Choroid plexus epithelial cell (primary cell): ENCODE data around the gene ING5.

Experiments
- DNase-seq: peaks from one replicate; pipeline ENCODE4 v3.0.0-alpha.2; 2010; ENCODE audit warnings: low read depth
- H3K4me3 ChIP-seq: 2 replicates; pipeline ENCODE4 v1.5.1; 2011; ENCODE audit warnings: low read depth, mild to moderate bottlenecking, control low read depth, low read length, moderate library complexity
- TF ChIP-seq, protein P1 (sequence below): conservative IDR thresholded peaks from 2 replicates; pipeline ENCODE4 v1.5.1; 2011; ENCODE audit warnings: low read depth, mild to moderate bottlenecking, control low read depth, inconsistent platforms, low read length, moderate library complexity

ING5 gene

DNA sequence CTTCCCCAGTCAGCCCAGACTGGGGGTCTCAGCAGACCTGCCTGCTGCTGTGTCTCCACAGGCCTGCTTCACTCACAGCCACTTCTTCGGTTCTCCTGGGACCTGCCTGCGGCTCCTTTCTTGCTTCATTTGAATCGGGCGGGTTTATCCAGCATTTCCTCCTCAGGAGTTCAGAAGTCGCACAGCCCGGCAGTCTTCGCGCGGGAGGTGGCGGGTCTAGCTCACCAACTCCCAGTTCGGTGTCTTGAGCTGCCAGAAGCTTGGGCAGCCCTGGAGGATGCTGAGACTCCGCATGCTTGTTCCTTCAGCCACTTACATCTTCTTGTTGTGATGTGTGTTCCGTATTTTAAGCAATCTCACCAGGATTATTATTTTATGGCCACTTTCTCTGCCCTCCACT lies 43.4 kb downstream of the ING5 start:
- DNase-seq: peak; percentile 29
- TF ChIP-seq, protein P1, sequence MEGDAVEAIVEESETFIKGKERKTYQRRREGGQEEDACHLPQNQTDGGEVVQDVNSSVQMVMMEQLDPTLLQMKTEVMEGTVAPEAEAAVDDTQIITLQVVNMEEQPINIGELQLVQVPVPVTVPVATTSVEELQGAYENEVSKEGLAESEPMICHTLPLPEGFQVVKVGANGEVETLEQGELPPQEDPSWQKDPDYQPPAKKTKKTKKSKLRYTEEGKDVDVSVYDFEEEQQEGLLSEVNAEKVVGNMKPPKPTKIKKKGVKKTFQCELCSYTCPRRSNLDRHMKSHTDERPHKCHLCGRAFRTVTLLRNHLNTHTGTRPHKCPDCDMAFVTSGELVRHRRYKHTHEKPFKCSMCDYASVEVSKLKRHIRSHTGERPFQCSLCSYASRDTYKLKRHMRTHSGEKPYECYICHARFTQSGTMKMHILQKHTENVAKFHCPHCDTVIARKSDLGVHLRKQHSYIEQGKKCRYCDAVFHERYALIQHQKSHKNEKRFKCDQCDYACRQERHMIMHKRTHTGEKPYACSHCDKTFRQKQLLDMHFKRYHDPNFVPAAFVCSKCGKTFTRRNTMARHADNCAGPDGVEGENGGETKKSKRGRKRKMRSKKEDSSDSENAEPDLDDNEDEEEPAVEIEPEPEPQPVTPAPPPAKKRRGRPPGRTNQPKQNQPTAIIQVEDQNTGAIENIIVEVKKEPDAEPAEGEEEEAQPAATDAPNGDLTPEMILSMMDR: no peak
- H3K4me3 ChIP-seq: no peak overlapping the region

DNA sequence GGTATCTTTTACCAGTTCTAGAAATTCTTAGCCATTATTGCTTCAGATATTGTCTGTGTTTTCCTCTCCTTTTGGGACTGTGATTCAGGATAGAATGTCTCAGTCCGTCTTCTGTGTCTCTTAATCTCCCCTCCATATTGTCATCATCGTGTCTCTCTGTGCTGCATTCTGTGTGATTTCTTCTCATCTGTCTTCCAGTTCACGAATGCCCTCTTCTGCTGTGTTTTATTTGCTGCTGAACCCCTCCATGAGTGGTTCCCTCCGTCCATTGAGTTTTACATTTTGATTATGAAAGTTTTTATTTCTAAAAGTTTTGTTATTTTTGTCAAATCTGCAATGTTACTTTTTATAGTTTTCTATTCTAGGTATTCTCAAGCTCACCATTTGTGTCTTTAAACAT lies 44.2 kb downstream of the ING5 start:
- DNase-seq: no peak
- TF ChIP-seq, protein P1: no peak
- H3K4me3 ChIP-seq: no peak overlapping the region

DNA sequence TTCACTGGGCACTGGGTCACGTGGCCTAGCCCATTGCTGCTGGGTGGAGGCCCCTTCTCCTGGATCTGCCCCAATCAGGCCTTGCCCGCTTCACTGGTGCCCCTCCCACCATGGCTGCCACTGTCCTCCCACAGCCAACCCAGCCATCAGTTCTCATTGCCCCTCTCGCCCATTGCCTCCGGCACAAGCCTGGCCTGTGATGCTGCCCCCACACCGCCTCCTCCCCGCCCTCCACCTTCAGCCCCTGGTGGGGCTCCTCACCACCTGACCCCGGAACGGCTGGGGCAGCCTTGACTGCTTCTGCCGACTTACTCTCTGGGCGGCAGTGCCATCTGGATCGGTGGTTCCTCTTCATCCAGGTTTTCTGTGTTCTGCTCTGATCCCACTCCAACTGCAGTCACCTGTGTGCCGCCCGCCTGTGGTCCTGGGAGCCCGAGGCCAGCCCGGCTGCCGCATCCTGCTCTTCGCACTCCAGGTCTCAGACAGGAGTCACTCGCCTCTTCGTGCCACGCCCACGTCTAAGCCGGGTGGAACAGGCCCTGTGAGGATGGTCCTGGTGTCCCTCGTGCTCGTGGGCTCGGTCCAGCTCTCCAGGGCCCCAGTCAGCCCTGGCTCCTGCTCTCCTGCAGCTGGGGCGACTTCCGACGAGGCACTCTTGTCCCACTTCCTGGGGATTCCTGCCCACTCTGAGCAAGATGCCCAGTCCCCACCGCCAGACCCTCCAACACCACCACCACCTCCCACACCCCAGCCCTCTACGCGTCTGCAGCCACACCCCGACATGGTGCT lies 46.8 kb downstream of the ING5 start:
- no peak for DNase-seq
- H3K4me3 ChIP-seq: no peak overlapping the region
- TF ChIP-seq, protein P1: no peak

GRCh38 chr2:241750076-241750840 lies 48.4 kb downstream of the ING5 start:
- TF ChIP-seq, protein P1: no peak
- DNase-seq: no peak

GRCh38 chr2:241751152-241751551 lies 49.3 kb downstream of the ING5 start:
- DNase-seq: no peak
- TF ChIP-seq, protein P1: no peak
- no peak overlapping the region for H3K4me3 ChIP-seq

More at GRCh38 chr2:241750076-241750840, 48.4 kb downstream of the ING5 start:
- no peak overlapping the region for H3K4me3 ChIP-seq

DNA sequence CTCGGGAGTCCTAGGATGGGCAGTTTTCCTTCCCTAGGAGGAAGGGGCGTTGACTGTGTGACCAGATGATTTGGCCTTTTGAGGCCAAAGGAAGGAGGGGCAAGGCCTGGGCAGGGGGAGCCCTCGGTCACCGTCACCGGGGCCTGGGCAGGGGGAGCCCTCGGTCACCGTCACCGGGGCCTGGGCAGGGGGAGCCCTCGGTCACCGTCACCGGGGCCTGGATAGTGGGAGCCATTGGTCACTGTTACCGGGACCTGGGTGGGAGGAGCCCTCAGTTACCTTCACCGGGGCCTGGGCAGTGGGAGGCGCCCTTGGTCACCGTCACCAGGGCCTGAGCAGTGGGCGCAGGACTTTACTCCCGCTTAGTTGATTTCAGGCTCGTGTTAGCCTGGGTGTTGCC lies 49.9 kb downstream of the ING5 start:
- TF ChIP-seq, protein P1: no peak
- H3K4me3 ChIP-seq: no peak overlapping the region
- DNase-seq: no peak

GRCh38 chr2:241752253-241752652 lies 50.4 kb downstream of the ING5 start:
- no peak for DNase-seq
- no peak overlapping the region for H3K4me3 ChIP-seq
- TF ChIP-seq, protein P1: no peak
